Calu3 (cell line): ENCODE results near the gene OR2C3. TPM values are rescaled to one million over a fixed set of nuclear protein-coding genes. Genes with fewer than 3 reads are reported as not detected.
A peak's percentile ranks its signal among the peaks of the same experiment; 100 is the strongest.

Source experiments
- BruUV-seq: library from RNA; stranded (reverse); fragments of 400-500 nt; replicated peaks from 2 replicates; lab custom pipeline; 2021; lab: Mats Ljungman, UMichigan
- CTCF ChIA-PET: fragments of 300-600 bp; sonication (Branson Sonifier 250); formaldehyde crosslinking; loops from one replicate; lab custom pipeline; 2022; ENCODE audit warnings: antibody characterized with exemption; lab: Charles Lee
- DNase-seq: peaks from one replicate; pipeline ENCODE4 v3.0.0; 2022
- H3K27ac Mint-ChIP-seq: one replicate; pipeline ENCODE4 v1.8.0; 2022; ENCODE audit warnings: mixed read lengths; ENCODE audit not compliant: unreplicated experiment
- H3K27me3 Mint-ChIP-seq: one replicate; pipeline ENCODE4 v1.8.0; 2022; ENCODE audit warnings: mixed read lengths; ENCODE audit not compliant: unreplicated experiment
- H3K36me3 Mint-ChIP-seq: one replicate; pipeline ENCODE4 v1.8.0; 2022; ENCODE audit warnings: mild to moderate bottlenecking, moderate library complexity, mixed read lengths; ENCODE audit not compliant: insufficient read depth, unreplicated experiment
- H3K4me1 Mint-ChIP-seq: one replicate; pipeline ENCODE4 v1.8.0; 2022; ENCODE audit warnings: mild to moderate bottlenecking, low read depth, mixed read lengths; ENCODE audit not compliant: unreplicated experiment
- H3K4me3 Mint-ChIP-seq: one replicate; pipeline ENCODE4 v1.8.0; 2022; ENCODE audit warnings: mild to moderate bottlenecking, low read depth, moderate library complexity, mixed read lengths; ENCODE audit not compliant: unreplicated experiment
- H3K9me3 Mint-ChIP-seq: one replicate; pipeline ENCODE4 v1.8.0; 2022; ENCODE audit warnings: low read depth, mixed read lengths; ENCODE audit not compliant: unreplicated experiment
- CTCF ChIP-seq: fragments of 200-600 bp; IDR thresholded peaks from one replicate; pipeline ENCODE4 v1.8.0; 2022; ENCODE audit warnings: antibody characterized with exemption; ENCODE audit not compliant: unreplicated experiment
- intact Hi-C: fragments of 100-400 bp; cut with micrococcal nuclease; formaldehyde crosslinking; loops from one replicate; pipeline ENCODE4 v1.10.0; 2022; ENCODE audit not compliant: unreplicated experiment
- total RNA-seq: library from RNA; stranded (reverse); gene quantifications from 2 replicates; pipeline ENCODE4 v1.2.3, GENCODE V29; 2022

OR2C3 gene
- total RNA-seq, 1 experiment from 2014 or later: not detected

DNA sequence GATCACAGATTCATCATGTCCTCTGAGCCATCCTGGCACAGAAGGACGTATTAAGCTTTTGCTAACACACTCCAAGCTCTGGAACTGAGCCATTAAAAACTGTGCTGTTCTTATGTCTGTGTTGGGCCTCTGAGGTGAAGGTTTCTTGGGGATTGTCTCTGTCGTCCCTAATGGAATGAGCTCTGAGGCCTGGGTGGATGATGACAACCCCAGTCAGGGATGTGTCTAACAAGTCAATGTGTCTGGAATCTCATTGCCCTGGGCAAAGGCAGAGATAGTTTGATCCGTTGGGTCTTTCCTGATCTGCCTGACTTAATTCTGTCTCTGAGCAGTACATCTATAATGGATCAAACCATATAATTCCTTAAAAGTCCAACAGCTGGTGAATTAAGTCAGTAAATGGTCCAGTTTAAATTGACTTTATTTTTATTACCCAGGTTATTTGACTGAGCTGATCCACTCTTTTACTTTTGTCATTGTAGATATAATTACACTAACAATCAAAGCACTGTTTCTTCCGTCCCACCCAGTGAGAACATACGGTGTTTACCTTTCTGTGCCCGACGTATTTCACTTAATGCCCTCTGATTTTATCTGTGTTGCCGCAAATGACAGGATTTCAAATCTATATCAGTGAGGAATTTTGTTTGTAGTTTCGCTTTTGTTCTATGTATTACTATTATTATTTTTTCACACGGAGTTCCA lies 39.5 kb downstream of the OR2C3 start:
- Mint-ChIP-seq H3K9me3 (peaks cover 12% of the 10 kb centered on the region), H3K4me3 (peak overlapping the region; percentile 27), H3K27ac (no peak overlapping the region), H3K4me1 (no peaks in the 10 kb centered on the region), H3K36me3 (no peaks in the 10 kb centered on the region), H3K27me3 (peaks cover under 1% of the 10 kb centered on the region)
- intact Hi-C loops: no loop called here
- CTCF ChIA-PET: no interaction called here
- no peak for TF ChIP-seq CTCF
- DNase-seq: no peak
- no TSS peak for BruUV-seq

DNA sequence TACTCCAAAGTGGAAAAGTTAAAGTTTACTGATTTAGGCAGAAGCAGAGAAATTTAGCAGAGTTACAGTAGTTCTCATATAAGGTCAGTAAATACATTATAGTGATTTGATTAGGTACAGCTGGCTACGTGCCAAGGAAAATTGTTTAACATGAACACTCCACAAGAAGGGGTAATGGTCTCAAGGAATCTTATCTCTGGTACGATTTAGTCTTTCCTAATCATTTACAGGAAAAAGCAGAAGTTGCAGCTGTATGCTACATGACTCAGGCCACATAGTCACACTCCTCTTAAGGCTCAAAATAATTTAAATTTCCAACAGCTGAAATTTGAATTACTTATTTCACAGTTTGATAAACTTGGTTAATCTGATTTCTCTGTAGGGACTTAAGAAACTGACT lies 41.5 kb downstream of the OR2C3 start:
- CTCF ChIA-PET: no interaction called here
- Mint-ChIP-seq H3K4me1 (no peaks in the 10 kb centered on the region), H3K9me3 (peaks cover 13% of the 10 kb centered on the region), H3K27ac (no peak overlapping the region), H3K4me3 (no peak overlapping the region), H3K27me3 (peaks cover 13% of the 10 kb centered on the region), H3K36me3 (no peaks in the 10 kb centered on the region)
- DNase-seq: no peak
- no peak for TF ChIP-seq CTCF
- intact Hi-C loops: no loop called here
- no TSS peak for BruUV-seq

DNA sequence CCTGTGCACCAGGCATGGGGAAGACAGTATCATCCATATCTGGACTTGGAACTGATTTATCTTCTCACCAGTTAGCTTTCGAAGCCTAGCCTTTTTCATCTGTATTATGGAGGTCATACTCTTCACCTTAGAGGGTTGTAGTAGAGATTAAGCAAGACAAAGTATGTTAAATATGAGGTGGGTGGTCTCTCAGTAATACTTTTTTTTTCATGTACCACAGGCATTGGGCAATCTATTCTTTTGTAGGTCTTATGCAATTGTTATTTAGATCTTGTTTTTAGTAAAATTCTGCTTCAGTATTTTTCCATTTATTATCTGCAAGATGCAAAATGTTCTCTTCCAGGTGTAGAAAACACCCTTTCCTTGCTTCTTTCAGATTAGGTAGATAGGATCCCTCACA lies 43.1 kb downstream of the OR2C3 start:
- CTCF ChIA-PET: interaction anchor here (0.6 kb wide), 1 partner anchor 1023 kb away, joined by 3 read pairs; no protein-coding TSS in a partner anchor
- H3K9me3 Mint-ChIP-seq: peaks cover 13% of the 10 kb centered on the region

DNA sequence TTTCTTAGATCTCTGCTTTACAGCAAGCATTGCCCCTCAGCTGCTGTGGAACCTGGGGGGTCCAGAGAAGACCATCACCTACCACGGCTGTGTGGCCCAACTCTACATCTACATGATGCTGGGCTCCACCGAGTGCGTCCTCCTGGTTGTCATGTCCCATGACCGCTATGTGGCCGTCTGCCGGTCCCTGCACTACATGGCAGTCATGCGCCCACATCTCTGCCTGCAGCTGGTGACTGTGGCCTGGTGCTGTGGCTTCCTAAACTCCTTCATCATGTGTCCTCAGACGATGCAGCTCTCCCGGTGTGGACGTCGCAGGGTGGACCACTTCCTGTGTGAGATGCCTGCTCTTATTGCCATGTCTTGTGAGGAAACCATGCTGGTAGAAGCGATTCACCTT lies 44.9 kb downstream of the OR2C3 start:
- H3K9me3 Mint-ChIP-seq: peaks cover 13% of the 10 kb centered on the region
- no TSS peak for BruUV-seq
- TF ChIP-seq CTCF: no peak
- H3K27me3 Mint-ChIP-seq: peaks cover 13% of the 10 kb centered on the region
- no peaks in the 10 kb centered on the region for H3K4me1 Mint-ChIP-seq
- no peak overlapping the region for H3K4me3 Mint-ChIP-seq
- DNase-seq: no peak
- CTCF ChIA-PET: no interaction called here
- intact Hi-C loops: no loop called here
- no peaks in the 10 kb centered on the region for H3K36me3 Mint-ChIP-seq
- no peak overlapping the region for H3K27ac Mint-ChIP-seq

More for the DNA sequence above, 43.1 kb downstream of the OR2C3 start:
- Mint-ChIP-seq H3K27ac (no peak overlapping the region), H3K4me3 (no peak overlapping the region), H3K27me3 (peaks cover 13% of the 10 kb centered on the region), H3K36me3 (no peaks in the 10 kb centered on the region), H3K4me1 (no peaks in the 10 kb centered on the region)
- DNase-seq: no peak
- intact Hi-C loops: no loop called here
- no peak for TF ChIP-seq CTCF
- BruUV-seq: no TSS peak
